Stimulated activated CD4-positive, alpha-beta T cell treated with anti-CD3 and anti-CD28 coated beads, Interleukin-12 subunit alpha, Interleukin-12 subunit beta, amount 100 ng/mL, for 24 hours (primary cell): Measurements from ENCODE around the gene ATP11A.

ENCODE experiments used
- DNase-seq, 2 experiments: peaks; one replicate each; pipeline ENCODE4 v3.0.0-alpha.2; 2020; ENCODE audit warnings: low read depth in 2 of 2

The ATP11A gene

GRCh38 chr13:112723771-112724170 lies 33.9 kb downstream of the ATP11A start:
- DNase-seq = no peak

GRCh38 chr13:112724788-112725345 lies 35.0 kb downstream of the ATP11A start:
- DNase-seq = no peak

GRCh38 chr13:112725346-112726015 lies 35.6 kb downstream of the ATP11A start:
- no peak for DNase-seq

- DNase-seq = no peak
Observed at GRCh38 chr13:112726016-112726767, 36.4 kb downstream of the ATP11A start.

GRCh38 chr13:112727581-112727980 lies 37.7 kb downstream of the ATP11A start:
- no peak for DNase-seq

- no peak for DNase-seq
Observed at GRCh38 chr13:112728375-112729126, 38.7 kb downstream of the ATP11A start.

GRCh38 chr13:112729408-112729807 lies 39.6 kb downstream of the ATP11A start:
- DNase-seq = no peak

GRCh38 chr13:112730157-112730671 lies 40.4 kb downstream of the ATP11A start:
- DNase-seq = no peak

GRCh38 chr13:112731667-112732616 lies 42.1 kb downstream of the ATP11A start:
- no peak for DNase-seq

- DNase-seq = no peak
Observed at GRCh38 chr13:112732679-112733078, 42.8 kb downstream of the ATP11A start.

GRCh38 chr13:112733112-112733511 lies 43.3 kb downstream of the ATP11A start:
- DNase-seq = no peak

GRCh38 chr13:112733661-112734379 lies 44.0 kb downstream of the ATP11A start:
- no peak for DNase-seq

GRCh38 chr13:112734696-112735547 lies 45.1 kb downstream of the ATP11A start:
- DNase-seq = no peak

- no peak for DNase-seq
Observed at GRCh38 chr13:112735791-112736190, 46.0 kb downstream of the ATP11A start.

GRCh38 chr13:112737294-112737693 lies 47.5 kb downstream of the ATP11A start:
- DNase-seq = no peak

GRCh38 chr13:112738606-112739005 lies 48.8 kb downstream of the ATP11A start:
- DNase-seq = no peak

GRCh38 chr13:112740502-112741131 lies 50.8 kb downstream of the ATP11A start:
- DNase-seq = no peak

- no peak for DNase-seq
Observed at GRCh38 chr13:112741185-112741755, 51.4 kb downstream of the ATP11A start.
